Measurements from ENCODE around the gene PARM1.
"Not testable (repeated sequence)": the region's sequence is repeated elsewhere in the genome, so short reads cannot be mapped to it uniquely, and the experiment has no call there.

Gene PARM1

DNA sequence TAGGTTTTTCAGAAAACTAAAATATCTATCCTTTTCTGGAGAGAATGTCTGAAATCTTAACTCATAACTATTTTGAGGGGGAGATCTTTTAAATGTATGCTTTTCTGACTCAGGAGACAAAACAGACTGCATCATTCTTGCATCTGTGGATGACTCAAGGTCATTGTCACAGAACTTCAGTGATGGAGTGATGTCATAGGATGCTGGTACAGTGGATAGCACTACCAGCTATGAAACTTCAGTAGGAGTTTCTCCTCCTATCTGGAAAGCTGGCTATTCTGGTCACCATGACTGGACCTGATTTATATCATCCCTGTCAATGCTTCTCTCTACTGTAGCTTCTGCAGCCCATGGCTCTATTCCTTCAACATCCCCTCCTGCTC, 50.3 kb downstream of the PARM1 start:
- DNase-seq (ENCODE audit: low read depth), result no peak

GRCh38 chr4:74990276-74990875, 57.5 kb downstream of the PARM1 start:
- DNase-seq (ENCODE audit: low read depth), result no peak

- not testable (repeated sequence) for DNase-seq (ENCODE audit: low read depth)
These were observed 61.5 kb downstream of the PARM1 start for GRCh38 chr4:74994436-74994835.

DNA sequence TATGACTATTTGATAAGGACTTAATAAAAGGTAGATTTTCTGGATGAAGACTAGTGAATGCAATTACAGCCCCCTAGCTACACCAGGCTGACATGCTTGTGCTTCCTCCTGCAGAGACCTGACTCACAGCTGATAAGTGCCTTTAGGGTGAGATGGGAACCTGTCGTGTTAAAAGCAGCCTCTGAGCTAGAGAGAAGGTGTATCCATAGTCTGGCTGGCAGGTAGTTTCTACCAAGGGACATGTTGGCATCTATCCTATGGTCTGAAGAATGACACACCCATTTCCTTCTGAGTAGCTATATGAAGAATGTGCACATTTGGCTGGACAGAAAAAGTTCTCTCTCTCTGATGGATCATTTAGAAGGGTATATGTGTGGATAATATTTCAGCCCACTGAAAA, 64.1 kb downstream of the PARM1 start:
- no peak for DNase-seq (ENCODE audit: low read depth)

- DNase-seq (ENCODE audit: low read depth), result no peak
These were observed 65.2 kb downstream of the PARM1 start for GRCh38 chr4:74997948-74998729.

DNA sequence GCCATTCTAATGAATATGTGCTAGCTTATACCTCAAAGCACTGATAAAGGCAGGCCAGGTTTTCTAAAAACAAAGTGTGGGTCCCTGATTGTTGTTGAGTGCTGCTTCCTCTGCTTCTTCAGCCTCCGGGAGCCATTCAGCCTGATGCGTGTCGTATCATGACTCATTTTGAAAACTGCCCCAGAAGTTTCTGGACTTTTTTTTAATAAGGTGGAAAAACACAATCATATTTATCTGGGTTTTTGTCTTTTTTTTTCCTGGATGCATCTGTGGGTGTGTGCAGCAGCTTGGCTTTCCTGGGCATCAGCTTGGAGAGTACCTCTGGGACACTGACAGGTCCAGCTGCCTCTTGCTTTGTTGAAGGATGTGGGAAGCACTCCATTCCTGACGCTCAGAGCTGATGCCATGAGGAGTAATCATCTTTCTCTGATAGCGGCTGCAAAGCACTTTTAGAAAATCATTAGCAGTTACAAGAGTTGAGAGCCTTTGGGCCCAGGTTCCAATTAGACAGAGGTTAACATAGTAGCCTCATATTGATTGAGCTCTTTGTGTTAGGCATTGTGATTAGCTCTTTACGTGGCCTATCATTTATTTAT, 66.9 kb downstream of the PARM1 start:
- DNase-seq (ENCODE audit: low read depth), result no peak

- DNase-seq (ENCODE audit: low read depth), result no peak
These were observed 69.0 kb downstream of the PARM1 start for GRCh38 chr4:75001871-75002270.

DNA sequence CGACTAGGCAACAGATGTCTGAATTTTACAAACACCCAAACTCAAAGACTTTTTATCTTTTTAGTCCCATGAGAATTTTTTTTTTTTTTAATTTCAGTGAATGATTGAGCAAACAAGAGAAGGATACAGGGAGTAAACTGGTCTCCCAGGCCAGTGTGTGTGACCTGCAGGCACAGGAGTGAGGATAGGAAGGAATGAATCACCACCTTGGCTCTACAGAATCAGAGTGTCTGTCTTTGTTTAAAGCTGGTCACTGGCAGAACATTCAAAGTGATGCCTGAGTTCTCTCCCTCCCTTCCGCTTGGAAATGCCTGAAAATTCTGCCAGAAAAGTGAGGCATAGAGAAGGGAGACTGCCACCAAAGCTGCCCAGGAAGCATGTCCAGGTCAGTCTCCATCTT, 69.5 kb downstream of the PARM1 start:
- DNase-seq (ENCODE audit: low read depth), result no peak

DNA sequence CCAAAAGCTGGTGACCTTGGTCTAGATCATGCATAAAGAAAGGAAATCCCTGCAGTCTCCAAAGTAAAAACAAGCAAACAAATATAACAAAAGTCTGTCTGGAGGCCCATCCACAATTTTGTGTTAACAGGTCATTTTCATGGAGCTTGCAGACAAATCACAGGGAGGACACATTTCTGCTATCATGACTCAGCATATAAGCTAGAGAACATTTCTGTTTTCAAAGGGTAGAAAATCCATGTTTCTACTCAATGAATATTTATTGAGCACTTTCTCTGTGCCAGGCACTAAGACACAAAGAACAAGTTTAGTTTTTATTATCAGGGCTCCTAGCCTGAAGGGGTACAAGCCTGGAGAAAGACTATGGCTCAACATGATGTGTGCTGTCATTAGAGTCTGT, 71.1 kb downstream of the PARM1 start:
- no peak for DNase-seq (ENCODE audit: low read depth)

- DNase-seq (ENCODE audit: low read depth), result no peak
These were observed 72.1 kb downstream of the PARM1 start for GRCh38 chr4:75004755-75005668.

DNA sequence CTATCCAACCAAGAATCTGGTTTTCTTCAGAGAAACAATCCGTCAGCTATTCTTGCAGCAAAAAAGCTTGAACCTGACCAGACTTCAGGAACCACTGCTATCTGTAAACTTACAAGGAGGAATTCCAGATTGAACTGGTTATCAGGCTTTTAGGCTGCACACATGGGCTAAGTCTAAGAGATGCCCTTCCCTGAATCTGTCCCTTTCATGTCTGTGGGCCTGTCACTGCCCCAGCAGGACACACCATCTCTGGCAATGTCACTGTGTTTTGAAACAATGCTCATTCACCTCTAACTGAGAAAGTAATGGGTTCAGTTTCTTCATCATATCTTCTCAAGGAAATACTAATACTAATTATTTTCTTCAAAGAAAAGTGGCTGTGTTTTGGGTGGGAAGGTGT, 72.8 kb downstream of the PARM1 start:
- no peak for DNase-seq (ENCODE audit: low read depth)

DNA sequence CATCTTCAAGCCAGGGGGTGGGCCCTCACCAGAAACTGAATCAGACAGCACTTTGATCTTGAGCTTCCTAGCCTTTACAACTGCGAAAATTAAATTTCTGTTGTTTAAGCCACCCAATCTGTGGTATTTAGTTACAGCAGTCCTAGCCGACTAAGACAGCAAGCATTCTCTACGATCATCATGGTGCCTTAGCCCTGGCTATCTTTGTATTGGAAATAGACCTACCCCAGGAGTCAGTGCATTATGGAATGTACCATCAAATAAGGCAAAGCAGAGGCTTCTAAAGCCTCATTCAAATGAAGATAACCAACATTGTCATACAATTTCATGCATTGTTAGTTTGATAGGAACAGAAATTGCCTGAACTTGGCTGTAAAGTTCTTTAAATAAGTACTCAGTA, 75.0 kb downstream of the PARM1 start:
- no peak for DNase-seq (ENCODE audit: low read depth)

DNA sequence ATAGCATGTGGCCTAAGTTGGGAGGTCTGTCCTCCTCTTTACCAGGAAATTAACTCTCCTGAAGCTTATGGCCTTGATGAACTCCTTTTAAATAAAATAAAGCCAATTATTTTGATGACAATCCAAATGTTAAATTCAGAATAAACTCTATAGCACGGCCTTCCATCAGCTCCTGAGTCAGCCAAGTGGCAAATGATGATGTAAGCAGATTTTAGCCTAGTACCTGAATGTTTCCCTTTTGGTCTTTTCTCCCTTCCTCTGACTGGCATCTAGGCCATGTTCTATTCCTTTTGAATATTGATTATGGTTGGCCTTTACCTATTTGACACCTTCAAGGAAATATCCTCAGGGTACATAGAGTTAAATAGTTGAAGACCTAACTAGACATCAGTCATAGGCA, 76.2 kb downstream of the PARM1 start:
- DNase-seq (ENCODE audit: low read depth), result no peak

- no peak for DNase-seq (ENCODE audit: low read depth)
These were observed 78.3 kb downstream of the PARM1 start for GRCh38 chr4:75011131-75011795.

GRCh38 chr4:75015627-75016026, 82.7 kb downstream of the PARM1 start:
- no peak for DNase-seq (ENCODE audit: low read depth)

DNA sequence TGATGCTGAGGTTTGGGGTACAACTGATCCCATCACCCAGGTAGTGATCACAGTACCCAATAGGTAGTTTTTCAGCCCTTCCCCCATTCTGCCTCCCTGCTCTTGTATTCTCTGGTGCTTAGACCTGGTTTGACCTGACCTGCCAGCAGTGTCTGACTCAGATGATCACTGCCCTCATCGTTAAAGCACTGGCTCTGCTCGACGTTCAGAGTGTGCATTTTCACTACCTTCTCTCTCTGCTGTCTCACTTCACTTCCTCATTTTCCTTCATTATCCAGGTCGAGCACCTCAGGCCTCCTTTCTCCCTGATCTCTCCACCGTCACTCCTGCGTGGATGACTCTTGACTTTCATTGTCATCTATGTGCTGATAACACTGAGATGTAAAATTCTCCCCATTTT, 83.6 kb downstream of the PARM1 start:
- DNase-seq (ENCODE audit: low read depth), result no peak

GRCh38 chr4:75018811-75019479, 86.0 kb downstream of the PARM1 start:
- no peak for DNase-seq (ENCODE audit: low read depth)

GRCh38 chr4:75025431-75025830, 92.5 kb downstream of the PARM1 start:
- no peak for DNase-seq (ENCODE audit: low read depth)

DNA sequence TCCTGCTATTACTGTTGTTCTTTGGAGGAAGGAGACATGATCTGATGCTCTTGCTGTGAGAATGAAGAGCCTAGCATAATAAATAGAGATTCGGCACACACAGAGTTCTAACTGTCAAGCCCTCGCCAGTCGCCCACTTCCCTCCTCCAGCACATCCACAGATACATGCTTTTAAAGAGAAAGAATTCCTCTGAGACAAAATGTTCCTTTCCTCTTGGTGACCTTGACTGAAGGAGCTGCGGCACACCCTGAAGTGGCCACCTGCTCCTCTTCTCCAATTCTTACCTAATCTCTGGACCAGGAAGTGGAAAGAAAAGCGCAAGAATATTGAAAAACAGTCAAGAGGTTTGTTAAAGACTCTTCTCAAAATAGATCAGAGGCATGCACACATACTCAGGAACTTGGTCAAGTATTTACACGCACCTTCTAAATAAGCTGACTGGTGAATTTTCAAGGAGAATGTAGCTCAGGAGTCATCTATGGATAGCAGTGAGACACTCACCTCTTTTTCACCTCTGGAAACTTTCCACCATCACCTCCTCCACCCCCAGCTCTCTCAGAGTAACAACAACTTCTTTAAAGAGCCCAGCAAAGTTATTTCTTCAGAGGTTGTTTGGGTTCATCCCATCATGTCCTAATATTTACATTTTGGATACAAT, 95.4 kb downstream of the PARM1 start:
- DNase-seq (ENCODE audit: low read depth), result no peak

DNA sequence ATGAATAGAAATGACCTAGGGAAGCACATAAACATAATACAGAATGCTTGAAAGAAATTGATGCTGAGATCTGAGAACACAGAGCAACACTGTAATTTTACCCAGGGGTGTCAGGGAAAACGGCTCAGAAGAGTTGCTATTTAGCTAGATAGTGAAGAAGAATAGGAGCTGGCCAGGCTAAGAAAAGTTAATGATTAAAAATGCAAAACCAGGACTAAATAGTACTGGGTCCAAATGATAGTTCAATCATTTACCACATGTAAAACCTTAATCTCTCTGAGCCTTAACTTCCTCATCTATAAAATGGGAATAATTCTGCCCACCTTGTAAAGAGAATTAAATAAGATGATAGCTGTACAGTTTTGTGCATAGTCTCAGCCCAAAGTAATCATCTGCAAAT, 97.1 kb downstream of the PARM1 start:
- no peak for DNase-seq (ENCODE audit: low read depth)
